ENCODE data around the gene ANKRD13A.
"Not testable (repeated sequence)": the region's sequence is repeated elsewhere in the genome, so short reads cannot be mapped to it uniquely, and the experiment has no call there.

Gene ANKRD13A

GRCh38 chr12:110008681-110009398 lies 9.6 kb downstream of the ANKRD13A start:
- DNase-seq = not testable (repeated sequence)

- DNase-seq = peak; percentile 67
Measured at GRCh38 chr12:110010853-110011723, 11.9 kb downstream of the ANKRD13A start.

DNA sequence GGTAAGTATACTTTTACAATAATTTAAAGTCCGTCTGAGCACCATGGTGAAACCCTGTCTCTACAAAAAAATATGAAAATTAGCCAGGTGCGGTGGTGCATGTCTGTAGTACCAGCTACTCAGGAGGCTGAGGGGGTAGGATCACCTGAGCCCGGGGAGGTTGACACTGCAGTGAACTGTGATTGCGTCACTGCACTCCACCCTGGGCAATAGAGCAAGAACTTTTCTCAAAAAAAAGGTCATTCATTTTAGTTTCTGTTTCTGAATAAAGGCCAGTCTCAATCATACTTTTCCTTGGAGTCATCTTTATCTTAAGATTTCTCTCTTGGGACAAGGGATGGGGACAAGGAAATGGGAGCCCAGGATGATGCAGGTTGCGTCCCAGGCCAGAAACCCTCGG lies 12.9 kb downstream of the ANKRD13A start:
- peak; percentile 67 for DNase-seq

- no peak for DNase-seq
Measured at GRCh38 chr12:110012659-110013058, 13.4 kb downstream of the ANKRD13A start.

- DNase-seq = peak; percentile 75
Measured at GRCh38 chr12:110015132-110015531, 15.9 kb downstream of the ANKRD13A start.

- DNase-seq = no peak
Measured at GRCh38 chr12:110020956-110021355, 21.7 kb downstream of the ANKRD13A start.

DNA sequence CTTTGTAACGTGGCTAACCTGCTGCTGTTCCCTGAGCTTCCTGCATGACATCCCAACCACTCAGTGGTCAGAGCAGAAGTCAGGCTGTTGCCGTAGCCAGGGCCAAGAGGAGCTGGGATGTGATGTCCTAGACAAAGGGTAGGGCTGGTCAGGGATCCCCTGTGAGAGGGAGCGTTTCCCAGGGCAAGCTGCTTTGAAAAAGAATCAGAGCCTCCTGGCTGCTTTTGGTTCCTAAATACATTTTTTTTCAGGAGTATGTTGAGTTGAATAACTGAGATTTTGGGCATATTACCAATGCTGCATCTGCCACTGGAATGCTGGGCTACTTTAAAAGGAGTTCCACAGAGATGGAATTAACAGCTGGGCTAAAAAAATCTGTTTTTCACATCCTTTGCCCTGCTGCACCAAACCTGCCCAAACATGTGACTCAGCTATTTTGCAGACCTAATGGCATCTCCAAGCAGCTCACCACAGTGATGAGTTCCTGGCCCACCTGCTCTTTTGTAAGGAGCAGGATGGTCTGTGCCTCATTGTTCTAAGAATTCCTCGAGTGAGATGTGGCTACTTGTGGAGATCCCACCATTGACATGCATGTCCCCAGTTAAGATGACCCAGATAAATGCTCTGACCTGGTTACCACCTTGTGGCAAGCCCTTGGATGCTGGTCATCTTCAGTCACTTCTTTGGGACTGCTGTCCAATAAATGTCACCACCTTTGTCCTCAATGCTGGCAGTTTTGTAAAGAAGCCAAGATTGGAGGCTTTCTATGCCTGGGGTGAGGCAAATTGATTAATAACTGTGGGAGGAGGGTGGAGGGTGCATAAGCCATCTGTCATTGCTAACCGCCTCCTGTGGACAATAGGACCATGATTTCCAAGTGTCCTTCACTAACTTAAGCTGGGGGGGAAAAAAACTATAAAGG lies 24.1 kb downstream of the ANKRD13A start:
- DNase-seq = no peak

DNA sequence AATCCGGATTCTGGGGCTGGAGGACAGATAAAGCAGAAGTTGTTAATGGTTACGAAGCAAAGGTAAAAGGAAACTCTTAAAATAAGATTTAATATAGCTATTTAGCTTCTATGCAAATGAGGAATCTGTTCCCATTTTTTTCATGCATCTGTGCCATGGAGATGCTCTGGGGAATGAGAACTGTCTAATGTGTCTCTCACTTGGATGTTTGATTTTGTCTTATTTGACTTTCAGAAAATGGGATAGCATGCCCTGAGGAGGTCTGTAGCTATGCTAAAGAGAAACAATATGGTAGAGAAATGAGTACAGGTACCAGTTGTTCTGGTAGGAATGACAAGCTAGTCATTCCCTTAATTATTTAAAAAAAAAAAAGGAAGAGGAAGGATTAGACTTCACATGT lies 24.8 kb downstream of the ANKRD13A start:
- no peak for DNase-seq

- no peak for DNase-seq
Measured at GRCh38 chr12:110028323-110028722, 29.1 kb downstream of the ANKRD13A start.

DNA sequence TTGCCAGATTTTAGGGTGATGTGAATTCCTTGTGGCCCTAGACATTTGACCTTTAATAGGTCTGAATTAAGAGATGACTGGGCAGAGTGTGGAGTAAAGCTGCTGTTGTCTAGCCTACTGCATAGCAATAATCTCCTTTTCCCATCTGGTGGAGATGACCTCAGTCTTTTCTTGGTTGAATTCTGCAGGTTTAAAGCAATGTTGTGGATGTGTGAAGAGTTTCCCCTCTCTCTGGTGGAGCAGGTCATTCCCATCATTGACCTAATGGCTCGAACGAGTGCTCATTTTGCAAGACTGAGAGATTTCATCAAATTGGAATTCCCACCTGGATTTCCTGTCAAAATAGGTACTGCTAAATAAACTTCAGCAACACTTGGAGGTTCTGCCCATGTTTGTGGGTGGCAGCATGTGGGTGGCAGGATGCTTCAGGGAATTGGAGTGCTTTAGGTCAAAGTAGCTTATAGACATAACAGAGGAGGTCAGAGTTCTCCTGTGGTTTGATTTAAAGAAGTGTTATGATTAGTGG lies 30.1 kb downstream of the ANKRD13A start:
- no peak for DNase-seq

GRCh38 chr12:110033888-110034287 lies 34.7 kb downstream of the ANKRD13A start:
- DNase-seq = no peak

- no peak for DNase-seq
Measured at GRCh38 chr12:110035534-110036104, 36.4 kb downstream of the ANKRD13A start.

DNA sequence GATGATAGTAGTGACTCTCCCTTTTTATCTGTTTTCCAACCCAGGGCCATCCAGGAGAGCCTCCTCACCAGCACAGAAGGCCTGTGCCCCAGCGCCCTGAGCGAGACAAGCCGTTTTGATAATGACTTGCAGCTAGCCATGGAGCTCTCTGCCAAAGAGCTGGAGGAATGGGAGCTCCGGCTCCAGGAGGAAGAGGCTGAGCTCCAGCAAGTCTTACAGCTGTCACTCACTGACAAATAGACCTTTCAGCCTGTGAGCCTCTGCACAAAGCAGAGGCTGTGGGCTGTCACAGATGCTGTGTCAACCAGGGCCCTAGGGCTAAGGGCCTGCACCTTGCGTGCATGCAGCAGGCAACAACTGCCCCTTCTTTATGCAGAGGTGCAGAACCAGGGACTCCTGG lies 38.1 kb downstream of the ANKRD13A start:
- no peak for DNase-seq

DNA sequence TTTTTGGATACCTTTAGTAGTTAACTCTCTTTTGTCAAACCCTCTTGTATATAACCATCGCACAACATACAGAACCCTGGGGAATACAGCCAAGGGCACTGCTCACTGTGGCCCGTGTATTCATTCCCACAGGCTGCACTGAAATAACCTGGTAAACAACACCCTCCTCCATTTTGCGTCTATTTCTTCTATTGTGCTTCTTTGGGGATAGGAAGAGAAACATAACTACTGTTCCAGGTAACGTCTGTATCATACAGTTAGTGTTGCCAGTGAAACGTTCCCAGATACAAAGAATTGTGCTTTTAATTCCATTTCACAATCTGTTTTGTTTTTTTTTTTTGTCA lies 39.5 kb downstream of the ANKRD13A start:
- DNase-seq = no peak

DNA sequence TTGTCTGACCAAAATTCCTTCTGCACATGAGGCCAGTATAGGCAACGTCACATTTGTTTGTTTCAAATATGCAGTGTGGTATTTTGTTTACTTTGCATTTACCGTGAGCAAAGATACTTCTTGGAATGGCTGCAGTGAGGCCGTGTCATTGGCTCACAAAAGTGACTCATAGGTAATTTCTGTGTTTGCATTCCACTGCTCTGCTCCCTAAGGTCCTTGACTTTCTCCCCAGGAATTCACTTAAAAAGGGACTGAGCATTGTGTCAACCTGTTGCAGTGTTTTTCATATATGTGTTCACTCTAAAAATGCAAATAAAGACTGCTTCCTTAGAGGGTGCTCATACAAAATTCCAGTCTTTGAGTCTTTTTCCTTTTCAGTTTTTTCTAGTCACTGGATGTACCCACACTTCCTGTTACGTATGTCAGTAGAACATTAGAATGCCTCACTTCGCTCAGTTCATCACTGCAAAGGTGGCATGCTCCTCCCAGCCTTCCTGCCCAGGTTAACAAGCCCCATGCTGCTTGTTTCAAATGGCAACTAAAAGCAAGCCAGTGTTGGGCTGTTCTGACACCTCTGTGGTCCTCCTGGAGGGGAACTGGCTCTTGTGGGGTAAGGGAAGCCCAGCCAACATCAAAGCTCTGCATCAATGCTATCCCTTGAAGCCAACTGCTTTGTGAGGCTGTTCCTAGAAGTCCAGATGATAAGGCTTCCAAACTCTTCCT lies 40.0 kb downstream of the ANKRD13A start:
- DNase-seq = peak; percentile 28

DNA sequence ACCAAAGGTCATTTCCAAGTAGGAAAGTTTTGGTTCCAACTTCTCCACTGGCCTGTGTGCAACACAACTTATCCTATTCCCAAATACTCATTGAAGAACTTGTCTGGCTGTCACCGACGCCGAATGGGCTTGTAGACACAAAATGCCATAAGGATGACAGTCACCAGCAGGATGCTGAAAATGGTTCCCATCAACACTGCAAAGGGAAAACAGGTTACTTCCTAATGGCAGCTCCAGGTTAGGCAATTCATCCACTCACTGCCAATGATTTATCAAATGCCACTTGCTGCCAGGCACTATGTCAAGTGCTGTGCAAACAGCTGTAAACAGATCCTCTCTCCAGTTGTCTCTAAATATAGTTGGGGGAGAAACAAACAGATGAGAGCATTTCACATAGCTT lies 43.0 kb downstream of the ANKRD13A start:
- DNase-seq = no peak

DNA sequence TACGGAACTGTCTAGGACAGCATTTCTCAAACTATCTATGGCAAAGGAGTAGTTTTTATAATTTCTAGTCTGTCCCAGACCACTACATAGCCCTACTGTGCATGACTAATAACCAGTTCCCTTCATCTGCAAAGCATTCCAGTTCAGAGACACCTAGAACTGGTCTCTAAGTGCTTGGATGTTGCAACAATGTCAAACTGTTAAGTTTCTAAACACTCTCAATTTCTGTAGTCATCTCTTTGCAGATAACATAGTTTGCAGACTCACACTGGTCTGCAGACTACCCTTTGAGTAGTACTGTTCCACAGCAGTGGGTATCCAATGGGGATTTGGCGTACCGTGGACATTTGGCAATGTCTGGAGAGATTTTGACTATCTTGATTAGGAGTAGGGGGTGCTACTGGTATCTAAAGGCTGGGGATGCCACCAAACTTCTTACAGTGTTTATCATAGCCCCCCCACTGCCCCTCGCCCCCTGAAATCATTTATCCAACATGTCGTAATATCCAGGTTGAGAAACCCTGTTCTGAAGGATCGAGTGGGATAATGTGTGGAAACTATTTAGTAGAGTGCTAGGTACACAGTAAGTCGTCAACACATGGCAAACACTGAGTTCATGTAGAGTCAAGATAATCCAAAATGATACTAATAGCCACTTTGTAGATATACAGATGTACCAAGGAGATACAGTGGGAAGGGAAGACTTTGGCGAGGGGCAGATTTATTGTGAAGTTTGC lies 47.4 kb downstream of the ANKRD13A start:
- DNase-seq = no peak

- no peak for DNase-seq
Measured at GRCh38 chr12:110047297-110047940, 48.2 kb downstream of the ANKRD13A start.

- peak; percentile 97 for DNase-seq
Measured at GRCh38 chr12:110048242-110049027, 49.2 kb downstream of the ANKRD13A start, which contains the start of gene C12orf76. Gene C12orf76 (minus strand): TSS chr12:110048522. CDS start chr12:110048495, 27 bp downstream.

DNA sequence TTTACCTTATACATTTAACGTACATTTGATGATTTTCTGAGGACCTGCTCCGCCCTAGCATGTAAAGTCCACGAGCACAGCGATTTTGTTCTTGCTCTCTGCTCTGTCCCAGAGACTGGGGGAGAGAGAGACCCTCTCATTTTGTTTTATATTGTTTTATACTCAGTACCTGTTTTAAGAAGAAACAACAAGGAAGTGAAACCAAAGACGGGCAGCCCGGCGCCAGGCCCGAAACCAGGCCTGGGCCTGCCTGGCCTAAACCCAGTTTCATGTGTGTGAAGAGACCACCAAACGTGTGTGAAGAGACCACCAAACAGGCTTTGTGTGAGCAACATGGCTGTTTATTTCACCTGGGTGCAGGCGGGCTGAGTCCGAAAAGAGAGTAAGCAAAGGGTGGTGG lies 49.8 kb downstream of the ANKRD13A start:
- peak; percentile 40 for DNase-seq
